PC-9 (cell line): Measurements from ENCODE around the gene SPSB3. TPM values are rescaled to one million over a fixed set of nuclear protein-coding genes. Genes with fewer than 3 reads are reported as not detected.

Source experiments
- BruUV-seq: library from RNA; stranded (reverse); fragments of 400-500 nt; replicated peaks from 2 replicates; lab custom pipeline; 2021; lab: Mats Ljungman, UMichigan
- CTCF ChIA-PET: fragments of 300-600 bp; sonication (Branson Sonifier 250); formaldehyde crosslinking; loops from one replicate; lab custom pipeline; 2022; ENCODE audit warnings: antibody characterized with exemption; lab: Charles Lee
- POLR2A ChIA-PET: fragments of 300-600 bp; sonication (Branson Sonifier 250); formaldehyde crosslinking; loops from one replicate; lab custom pipeline; 2022; ENCODE audit warnings: antibody characterized with exemption; ENCODE audit not compliant: unreplicated experiment; lab: Charles Lee
- DNase-seq, 2 experiments: peaks; one replicate each; pipeline versions ENCODE4 v3.0.0 to v3.0.0-alpha.2; 2015 to 2022; ENCODE audit warnings: mixed read lengths in 1 of 2
- H2AFZ ChIP-seq: fragments of 200-600 bp; sonication (generic); 2 replicates; pipeline ENCODE4 v1.8.1; 2017; ENCODE audit warnings: antibody characterized with exemption
- H3F3A ChIP-seq: fragments of 200-600 bp; sonication (generic); 2 replicates; pipeline ENCODE4 v1.8.1; 2017; ENCODE audit warnings: antibody characterized with exemption, mild to moderate bottlenecking, low read depth; ENCODE audit not compliant: insufficient read depth
- H3K27ac ChIP-seq: fragments of 200-600 bp; sonication (generic); 2 replicates; pipeline ENCODE4 v1.6.1; 2016; ENCODE audit warnings: mixed run types
- H3K27me3 ChIP-seq: fragments of 200-600 bp; sonication (generic); 2 replicates; pipeline ENCODE4 v1.6.1; 2016; ENCODE audit warnings: low read depth, mixed run types; ENCODE audit not compliant: insufficient read depth
- H3K36me3 ChIP-seq: fragments of 200-600 bp; sonication (generic); 2 replicates; pipeline ENCODE4 v1.6.1; 2016; ENCODE audit warnings: low read depth, mixed run types
- H3K4me1 ChIP-seq: fragments of 200-600 bp; sonication (generic); replicated peaks from 2 replicates; pipeline ENCODE4 v1.6.1; 2016; ENCODE audit warnings: mixed run types; ENCODE audit not compliant: insufficient read depth
- H3K4me2 ChIP-seq: fragments of 200-600 bp; sonication (generic); 2 replicates; pipeline ENCODE4 v1.6.1; 2017; ENCODE audit warnings: mixed run types
- H3K4me3 ChIP-seq: fragments of 200-600 bp; sonication (generic); 2 replicates; pipeline ENCODE4 v1.6.1; 2016; ENCODE audit warnings: mixed run types
- H3K79me2 ChIP-seq: fragments of 200-600 bp; sonication (generic); 2 replicates; pipeline ENCODE4 v1.6.1; 2017; ENCODE audit warnings: low read depth, mixed run types
- H3K9me2 ChIP-seq: fragments of 200-600 bp; sonication (generic); 2 replicates; pipeline ENCODE4 v1.8.1; 2017; ENCODE audit warnings: mild to moderate bottlenecking; ENCODE audit not compliant: insufficient read depth
- H3K9me3 ChIP-seq: fragments of 200-600 bp; sonication (generic); 2 replicates; pipeline ENCODE4 v1.8.1; 2016; ENCODE audit warnings: low read depth; ENCODE audit not compliant: insufficient read depth
- H4K20me1 ChIP-seq: fragments of 200-600 bp; sonication (generic); 2 replicates; pipeline ENCODE4 v1.8.1; 2017; ENCODE audit not compliant: insufficient read depth
- EZH2 ChIP-seq: fragments of 200-600 bp; sonication (generic); IDR thresholded peaks from 2 replicates; pipeline ENCODE4 v1.8.0; 2017; ENCODE audit warnings: antibody characterized with exemption, low read depth
- intact Hi-C: fragments of 100-400 bp; cut with micrococcal nuclease; formaldehyde crosslinking; loops from one replicate; pipeline ENCODE4 v1.10.0; 2022; ENCODE audit not compliant: unreplicated experiment
- total RNA-seq: library from RNA; stranded (reverse); gene quantifications from 2 replicates; pipeline ENCODE4 v1.2.3, GENCODE V29; 2021
- TF ChIP-seq, protein P1 (sequence below): fragments of 200-600 bp; sonication (generic); conservative IDR thresholded peaks from 2 replicates; pipeline ENCODE4 v1.6.1; 2017; ENCODE audit warnings: mixed run types, antibody characterized with exemption, mild to moderate bottlenecking, moderate library complexity

The SPSB3 gene
- total RNA-seq, 1 experiment from 2014 or later, result 58.2 TPM

DNA sequence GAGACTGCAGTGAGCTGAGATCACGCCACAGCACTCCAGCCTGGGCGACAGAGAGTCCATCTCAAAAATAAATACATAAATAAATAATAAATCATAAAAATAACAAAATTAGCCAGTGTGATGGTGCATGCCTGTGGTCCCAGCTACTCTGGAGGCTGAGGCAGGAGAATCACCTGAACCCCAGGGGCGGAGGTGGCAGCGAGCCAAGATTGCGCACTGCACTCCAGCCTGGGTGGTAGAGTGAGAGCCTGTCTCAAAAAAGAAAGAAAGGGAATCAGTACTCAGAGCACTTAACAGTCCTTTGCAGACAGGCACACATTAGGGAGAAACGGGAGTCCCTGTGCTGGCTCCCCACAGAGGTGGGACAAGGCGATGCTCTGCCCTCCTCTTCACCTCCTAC lies 51.3 kb downstream of the SPSB3 start:
- ChIA-PET CTCF (no interaction called here), POLR2A (no interaction called here)
- Histone ChIP-seq H3K79me2 (0 out of 2 replicates have a peak, but pooled peaks cover 2% of the 10 kb centered on the region), H3K4me3 (no peak overlapping the region), H3K27me3 (no peaks in the 10 kb centered on the region), H3K4me2 (no peak overlapping the region), H3K27ac (no peak overlapping the region), H3K36me3 (no peaks in the 10 kb centered on the region), H3F3A (peaks cover 16% of the 10 kb centered on the region), H4K20me1 (no peaks in the 10 kb centered on the region), H3K4me1 (no peaks in the 10 kb centered on the region), H2AFZ (no peak overlapping the region), H3K9me3 (no peaks in the 10 kb centered on the region), H3K9me2 (no peaks in the 10 kb centered on the region)
- DNase-seq, result no peak
- intact Hi-C loops, result no loop called here
- no TSS peak for BruUV-seq
- TF ChIP-seq, protein P1, sequence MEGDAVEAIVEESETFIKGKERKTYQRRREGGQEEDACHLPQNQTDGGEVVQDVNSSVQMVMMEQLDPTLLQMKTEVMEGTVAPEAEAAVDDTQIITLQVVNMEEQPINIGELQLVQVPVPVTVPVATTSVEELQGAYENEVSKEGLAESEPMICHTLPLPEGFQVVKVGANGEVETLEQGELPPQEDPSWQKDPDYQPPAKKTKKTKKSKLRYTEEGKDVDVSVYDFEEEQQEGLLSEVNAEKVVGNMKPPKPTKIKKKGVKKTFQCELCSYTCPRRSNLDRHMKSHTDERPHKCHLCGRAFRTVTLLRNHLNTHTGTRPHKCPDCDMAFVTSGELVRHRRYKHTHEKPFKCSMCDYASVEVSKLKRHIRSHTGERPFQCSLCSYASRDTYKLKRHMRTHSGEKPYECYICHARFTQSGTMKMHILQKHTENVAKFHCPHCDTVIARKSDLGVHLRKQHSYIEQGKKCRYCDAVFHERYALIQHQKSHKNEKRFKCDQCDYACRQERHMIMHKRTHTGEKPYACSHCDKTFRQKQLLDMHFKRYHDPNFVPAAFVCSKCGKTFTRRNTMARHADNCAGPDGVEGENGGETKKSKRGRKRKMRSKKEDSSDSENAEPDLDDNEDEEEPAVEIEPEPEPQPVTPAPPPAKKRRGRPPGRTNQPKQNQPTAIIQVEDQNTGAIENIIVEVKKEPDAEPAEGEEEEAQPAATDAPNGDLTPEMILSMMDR, result no peak
- TF ChIP-seq EZH2, result no peak

DNA sequence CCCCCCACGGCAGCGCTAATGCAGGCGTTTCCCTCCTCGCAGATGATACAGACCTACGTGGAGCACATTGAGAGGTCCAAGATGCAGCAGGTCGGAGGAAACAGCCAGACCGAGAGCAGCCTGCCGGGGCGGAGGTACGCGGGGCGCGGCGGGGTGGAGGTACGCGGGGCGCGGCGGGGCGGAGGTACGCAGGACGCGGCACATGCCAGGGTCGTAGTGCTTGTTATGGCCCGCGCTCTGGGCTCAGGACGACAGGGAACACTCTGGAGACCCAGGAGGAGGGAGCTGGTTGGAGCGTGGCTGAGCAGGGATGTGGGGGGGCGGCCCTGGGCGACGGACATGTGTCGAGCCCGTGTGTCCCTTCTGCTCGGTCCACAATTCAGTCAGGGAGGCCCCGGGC lies 52.9 kb downstream of the SPSB3 start:
- Histone ChIP-seq H3K27ac (no peak overlapping the region), H3K79me2 (0 out of 2 replicates have a peak, but pooled peaks cover 3% of the 10 kb centered on the region), H3K27me3 (no peaks in the 10 kb centered on the region), H3K36me3 (no peaks in the 10 kb centered on the region), H3K4me1 (no peaks in the 10 kb centered on the region), H3K9me2 (no peaks in the 10 kb centered on the region), H3F3A (peaks cover under 1% of the 10 kb centered on the region; the same call in 1 of the 2 replicates), H3K4me2 (no peak overlapping the region), H4K20me1 (no peaks in the 10 kb centered on the region), H3K4me3 (no peak overlapping the region), H3K9me3 (no peaks in the 10 kb centered on the region), H2AFZ (no peak overlapping the region)
- BruUV-seq, result no TSS peak
- TF ChIP-seq EZH2, result no peak
- TF ChIP-seq, protein P1, result no peak
- no peak for DNase-seq
- CTCF ChIA-PET, result no interaction called here
- intact Hi-C loops, result no loop called here
- POLR2A ChIA-PET, result no interaction called here

DNA sequence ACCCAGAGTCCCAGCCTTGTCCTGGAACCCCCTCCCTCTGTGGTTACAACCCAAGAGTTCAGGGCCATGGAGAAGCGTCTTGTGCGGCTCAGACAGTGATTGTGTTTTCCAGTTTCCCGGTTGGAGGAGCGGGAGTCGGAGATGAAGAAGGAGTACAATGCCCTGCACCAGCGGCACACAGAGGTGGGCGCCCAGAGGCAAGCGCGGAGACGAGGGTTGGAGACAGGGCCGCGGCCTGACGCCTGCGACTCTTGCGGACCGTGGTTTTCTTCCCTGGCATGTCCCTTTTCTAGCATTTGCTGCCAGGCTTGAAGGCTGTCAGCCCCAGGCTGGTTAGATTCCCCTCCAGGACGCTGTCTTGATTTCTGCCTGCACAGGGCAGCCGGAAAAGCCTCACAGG lies 53.3 kb downstream of the SPSB3 start:
- Histone ChIP-seq H3K9me3 (no peaks in the 10 kb centered on the region), H3K27ac (no peak overlapping the region), H3K36me3 (no peaks in the 10 kb centered on the region), H3K79me2 (peaks cover 4% of the 10 kb centered on the region; the same call in 1 of the 2 replicates), H3F3A (no peaks in the 10 kb centered on the region), H4K20me1 (no peaks in the 10 kb centered on the region; the same call in 1 of the 2 replicates), H3K4me3 (no peak overlapping the region), H3K9me2 (no peaks in the 10 kb centered on the region), H3K4me2 (no peak overlapping the region), H3K27me3 (no peaks in the 10 kb centered on the region), H3K4me1 (no peaks in the 10 kb centered on the region), H2AFZ (no peak overlapping the region)
- TF ChIP-seq, protein P1, result no peak
- ChIA-PET POLR2A (no interaction called here), CTCF (no interaction called here)
- no peak for DNase-seq
- BruUV-seq, result no TSS peak
- intact Hi-C loops, result no loop called here
